Hematopoietic multipotent progenitor cell treated with erythropoietin and hydrocortisone succinate and interleukin-3 and kit ligand, for 8 days (in vitro differentiated cells): ENCODE measurements around the gene SDR9C7.
A peak's percentile ranks its signal among the peaks of the same experiment; 100 is the strongest.
"Not testable (repeated sequence)": the region's sequence is repeated elsewhere in the genome, so short reads cannot be mapped to it uniquely, and the experiment has no call there.

Source experiments
- DNase-seq: peaks from one replicate; pipeline ENCODE4 v3.0.0-alpha.2; 2015

Gene SDR9C7

DNA sequence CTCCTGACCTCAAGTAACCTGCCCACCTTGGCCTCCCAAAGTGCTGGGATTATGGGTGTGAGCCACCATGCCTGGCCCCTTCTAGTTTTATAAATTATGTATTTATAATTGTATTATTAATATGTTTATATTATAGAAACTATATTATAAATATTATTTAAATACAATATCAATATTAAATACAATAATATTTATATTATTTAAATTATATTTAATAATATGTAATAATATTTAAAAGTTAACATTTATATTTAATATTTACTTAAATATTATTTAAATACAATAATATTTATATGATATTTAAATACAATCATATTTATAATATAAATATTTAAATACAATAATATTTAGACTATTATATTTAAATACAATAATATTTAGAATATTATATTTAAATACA lies 20.0 kb downstream of the SDR9C7 start:
- no peak for DNase-seq

DNA sequence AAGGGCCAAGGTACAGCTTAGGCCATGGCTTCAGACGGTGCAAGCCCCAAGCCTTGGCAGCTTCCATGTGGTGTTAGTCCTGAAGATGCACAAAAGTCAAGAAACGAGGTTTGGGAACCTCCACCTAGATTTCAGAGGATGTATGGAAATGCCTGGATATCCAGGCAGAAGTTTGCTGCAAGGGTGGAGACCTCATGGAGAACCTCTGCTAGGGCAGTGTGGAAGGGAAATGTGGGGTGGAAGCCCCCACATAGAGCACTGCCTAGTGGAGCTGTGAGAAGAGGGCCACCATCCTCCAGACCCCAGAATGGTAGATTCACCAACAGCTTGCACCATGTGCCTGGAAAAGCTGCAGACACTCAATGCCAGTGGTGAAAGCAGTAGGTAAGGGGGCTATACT lies 24.8 kb downstream of the SDR9C7 start:
- not testable (repeated sequence) for DNase-seq

DNA sequence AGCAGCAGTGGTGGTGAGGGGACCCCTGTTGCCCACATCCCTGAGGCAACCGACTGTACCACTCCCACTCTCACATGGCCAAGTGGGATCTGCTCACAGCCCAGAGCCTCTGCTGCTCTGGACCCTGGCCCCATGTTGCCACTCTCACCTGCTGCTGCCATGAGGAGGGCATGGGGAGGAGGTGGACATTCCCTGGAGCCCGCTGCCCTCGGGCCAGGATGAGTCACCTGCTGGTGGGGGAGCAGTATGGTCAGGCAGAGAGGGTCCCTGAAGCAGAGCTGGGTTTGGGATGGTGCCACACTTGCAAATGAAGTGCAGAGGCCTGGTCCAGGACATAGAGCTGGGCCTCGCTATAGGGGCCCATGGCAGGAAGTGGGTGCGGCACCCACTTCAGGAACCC lies 26.1 kb downstream of the SDR9C7 start:
- no peak for DNase-seq

DNA sequence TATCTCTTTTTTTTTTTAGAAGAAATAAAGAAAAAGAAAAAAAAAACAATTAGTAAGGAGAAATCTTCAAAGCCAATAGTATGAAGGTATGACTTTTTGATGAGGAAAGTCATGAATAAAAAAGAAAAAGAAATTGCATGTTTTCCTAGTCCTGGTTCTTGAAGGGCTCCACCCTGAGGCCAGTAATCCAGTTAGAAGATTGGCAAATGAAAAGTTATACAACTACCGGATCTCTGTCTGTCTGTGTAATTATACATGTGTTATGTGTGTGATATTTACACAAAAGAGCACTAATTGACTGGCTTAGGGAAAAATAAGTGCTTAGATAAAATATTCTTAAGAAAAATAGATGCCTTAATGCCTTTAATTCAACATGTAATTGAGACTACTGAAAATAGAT lies 28.4 kb downstream of the SDR9C7 start:
- no peak for DNase-seq

DNA sequence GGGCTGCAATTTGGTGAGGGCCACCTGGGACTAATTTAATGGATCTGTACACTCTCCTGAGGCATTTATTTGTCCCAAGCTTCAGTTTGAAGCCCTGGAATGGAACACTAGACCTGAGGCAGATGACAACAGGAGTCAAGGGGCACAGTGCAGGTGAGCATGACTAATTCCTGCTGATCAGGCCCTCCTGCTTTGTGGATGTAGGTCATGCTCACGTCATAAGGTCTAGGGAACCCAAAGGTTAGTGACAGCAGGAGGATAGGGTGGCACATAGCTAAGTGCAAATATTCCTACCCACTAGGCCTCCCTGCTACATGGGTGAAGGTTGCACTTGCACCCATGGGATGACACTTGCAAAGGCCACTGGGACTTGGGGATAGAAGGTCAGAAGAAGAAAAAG lies 30.8 kb downstream of the SDR9C7 start:
- DNase-seq = no peak

DNA sequence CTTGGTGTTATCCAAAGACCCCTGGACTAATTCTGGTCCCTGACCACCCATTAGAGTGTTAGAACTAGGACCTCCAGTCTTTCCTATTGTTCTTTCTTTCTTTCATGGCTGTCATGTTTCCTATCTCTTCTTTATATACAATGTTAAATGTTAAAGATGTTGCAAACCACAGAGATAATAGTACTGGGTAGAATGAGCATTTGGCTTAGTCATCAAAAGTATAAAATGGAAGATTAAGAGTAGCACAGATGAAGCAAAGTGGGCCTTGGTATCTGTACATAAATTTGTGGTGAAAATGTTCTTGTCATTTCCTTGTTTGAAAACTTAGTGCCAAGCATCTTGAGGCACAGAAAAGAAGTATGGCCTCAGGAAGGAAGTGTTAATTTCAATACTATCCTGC lies 32.9 kb downstream of the SDR9C7 start:
- not testable (repeated sequence) for DNase-seq

DNA sequence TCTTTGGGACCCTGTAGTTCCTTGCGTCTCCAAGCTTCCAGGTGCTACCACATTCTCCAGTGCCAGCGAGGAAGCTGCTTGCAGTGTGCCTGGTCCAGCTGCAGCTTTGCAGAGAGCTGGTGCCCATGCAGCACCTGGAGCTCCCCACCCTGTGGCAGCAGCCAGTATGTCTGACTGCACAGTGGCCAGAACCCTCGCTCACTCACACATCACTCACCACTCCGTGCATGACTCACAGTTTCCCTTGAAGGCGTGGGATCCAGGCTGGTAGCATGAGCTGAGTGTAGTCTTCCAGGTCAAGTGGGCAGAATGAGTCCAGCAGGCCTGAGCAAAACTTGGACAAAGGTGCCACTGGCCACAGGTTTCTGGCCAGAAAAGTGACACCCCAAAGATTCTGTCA lies 33.6 kb downstream of the SDR9C7 start:
- DNase-seq = peak; percentile 51

DNA sequence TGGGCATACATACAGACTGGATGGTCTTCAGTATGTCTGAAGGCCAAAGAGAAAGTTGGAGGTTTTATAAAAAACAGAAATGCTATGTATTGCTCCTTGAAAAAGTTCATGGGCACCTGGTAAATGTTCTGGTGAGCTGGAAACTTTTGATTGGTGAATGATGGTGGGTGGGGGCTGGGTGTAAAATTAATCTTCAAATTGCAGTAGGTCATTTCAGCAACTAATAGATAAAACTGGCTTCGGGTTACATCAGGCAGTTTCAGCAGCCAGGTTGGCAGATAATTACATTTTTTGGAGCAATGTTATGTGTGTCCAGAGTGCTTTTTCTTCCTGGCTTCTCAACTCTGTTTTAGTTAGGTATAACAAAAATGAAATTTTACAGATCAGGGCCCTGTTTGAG lies 35.3 kb downstream of the SDR9C7 start:
- peak; percentile 85 for DNase-seq

DNA sequence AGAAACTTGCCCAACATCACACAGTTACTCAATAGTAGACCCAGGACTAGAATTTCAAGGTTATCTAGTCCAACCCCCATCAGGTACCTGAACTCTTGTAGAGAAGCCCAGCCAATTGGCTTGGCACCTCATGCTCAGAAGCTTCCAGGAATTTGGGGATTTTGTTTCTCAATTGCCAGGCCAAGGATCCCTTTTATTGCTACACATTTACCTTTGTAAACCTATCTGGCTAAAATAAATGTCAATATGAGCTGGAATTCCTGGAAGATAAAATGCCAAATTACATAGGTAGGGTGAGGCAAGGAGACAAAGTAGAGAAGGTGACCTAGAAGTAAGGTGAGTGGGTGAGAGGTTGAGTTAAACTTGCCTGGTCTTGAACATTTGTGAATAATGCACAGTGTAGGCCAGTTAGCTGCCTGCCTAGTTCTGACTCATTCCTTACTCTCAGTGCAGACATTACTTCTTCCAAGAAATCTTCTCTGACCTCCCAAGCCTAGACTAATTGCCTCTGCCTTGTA lies 36.3 kb downstream of the SDR9C7 start:
- DNase-seq = no peak

DNA sequence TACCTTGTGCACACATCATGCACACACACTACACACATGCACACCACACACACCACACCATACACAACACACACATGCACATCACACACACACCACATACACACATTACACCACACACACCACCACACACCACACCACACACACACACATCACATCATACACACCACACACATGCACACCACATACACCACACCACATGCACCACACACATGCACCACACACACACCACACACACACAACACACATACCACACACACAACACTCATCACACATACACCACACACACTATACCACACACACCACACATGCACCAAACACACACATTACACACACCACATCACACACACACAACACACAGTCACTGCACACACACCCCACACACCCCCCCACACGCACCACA lies 38.1 kb downstream of the SDR9C7 start:
- no peak for DNase-seq

DNA sequence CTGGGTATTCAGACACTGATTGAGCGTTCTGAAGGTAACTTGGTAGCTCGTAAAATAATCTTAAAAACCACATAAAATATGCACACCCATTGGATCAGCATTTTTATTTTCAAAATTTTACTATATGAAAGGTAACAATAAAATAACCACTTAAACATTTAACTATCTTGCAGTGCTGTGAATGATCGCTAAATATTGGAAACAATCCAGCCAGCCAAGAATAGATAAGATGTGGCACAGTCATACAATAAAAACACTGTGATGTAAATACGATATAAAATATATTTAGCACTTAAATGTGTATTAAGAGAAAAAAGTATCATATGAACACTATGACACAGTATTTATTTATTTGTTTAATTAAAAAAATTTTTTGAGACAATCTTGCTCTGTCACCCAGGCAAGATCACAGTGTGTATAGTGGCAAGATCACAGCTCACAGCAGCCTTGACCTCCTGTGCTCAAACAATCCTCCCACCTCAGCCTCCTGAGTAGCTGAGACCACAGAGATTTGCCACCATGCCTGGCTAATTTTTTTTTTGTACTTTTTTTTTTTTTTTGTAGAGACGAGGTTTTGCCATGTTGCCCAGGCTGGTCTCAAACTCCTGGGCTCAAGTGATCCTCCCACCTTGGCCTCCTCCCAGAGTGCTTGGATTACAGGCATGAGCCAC lies 39.4 kb downstream of the SDR9C7 start:
- peak; percentile 38 for DNase-seq

DNA sequence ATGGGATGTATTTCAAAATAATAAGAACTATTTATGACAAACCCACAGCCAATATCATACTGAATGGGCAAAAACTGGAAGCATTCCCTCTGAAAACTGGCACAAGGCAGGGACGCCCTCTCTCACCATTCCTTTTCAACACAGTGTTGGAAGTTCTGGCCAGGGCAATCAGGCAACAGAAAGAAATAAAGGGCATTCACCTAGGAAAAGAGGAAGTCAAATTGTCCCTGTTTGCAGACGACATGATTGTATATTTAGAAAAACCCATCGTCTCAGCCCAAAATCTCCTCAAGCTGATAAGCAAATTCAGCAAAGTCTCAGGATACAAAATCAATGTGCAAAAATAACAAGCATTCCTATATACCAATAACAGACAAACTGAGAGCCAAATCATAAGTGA lies 42.3 kb downstream of the SDR9C7 start:
- DNase-seq = not testable (repeated sequence)

DNA sequence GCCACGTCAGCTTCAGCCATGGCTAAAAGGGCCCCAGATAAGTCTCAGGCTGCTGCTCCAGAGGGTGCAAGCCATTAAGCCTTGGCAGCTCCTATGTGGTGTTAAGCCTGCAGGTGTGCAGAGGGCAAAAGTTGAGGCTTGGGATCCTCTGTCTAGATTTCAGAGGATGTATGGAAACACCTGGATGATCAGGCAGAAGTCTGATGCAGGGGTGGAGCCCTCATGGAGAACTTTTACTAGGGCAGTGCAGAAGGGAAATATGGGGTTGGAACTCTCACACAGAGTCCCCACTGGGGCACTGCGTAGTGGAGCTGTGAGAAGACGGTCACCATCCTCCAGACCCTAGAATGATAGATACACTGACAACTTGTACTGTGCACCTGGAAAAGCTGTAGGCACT lies 47.9 kb downstream of the SDR9C7 start:
- no peak for DNase-seq

DNA sequence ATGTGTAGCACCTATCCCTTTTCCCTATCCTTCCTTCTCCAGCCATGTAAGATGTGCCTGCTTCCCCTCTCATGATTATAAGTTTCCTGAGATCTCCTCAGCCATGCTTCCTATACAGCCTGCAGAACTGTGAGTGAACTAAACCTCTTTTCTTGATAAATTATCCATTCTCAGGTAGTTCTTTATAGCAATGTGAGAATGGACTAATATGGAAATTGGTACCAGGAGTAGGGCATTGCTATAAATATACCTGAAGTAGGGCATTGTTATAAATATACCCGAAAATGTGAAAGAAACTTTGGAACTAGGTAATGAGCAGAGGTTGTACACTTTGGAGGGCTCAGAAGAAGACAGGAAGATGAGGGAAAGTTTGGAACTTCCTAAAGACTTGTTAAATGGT lies 48.9 kb downstream of the SDR9C7 start:
- DNase-seq = no peak

DNA sequence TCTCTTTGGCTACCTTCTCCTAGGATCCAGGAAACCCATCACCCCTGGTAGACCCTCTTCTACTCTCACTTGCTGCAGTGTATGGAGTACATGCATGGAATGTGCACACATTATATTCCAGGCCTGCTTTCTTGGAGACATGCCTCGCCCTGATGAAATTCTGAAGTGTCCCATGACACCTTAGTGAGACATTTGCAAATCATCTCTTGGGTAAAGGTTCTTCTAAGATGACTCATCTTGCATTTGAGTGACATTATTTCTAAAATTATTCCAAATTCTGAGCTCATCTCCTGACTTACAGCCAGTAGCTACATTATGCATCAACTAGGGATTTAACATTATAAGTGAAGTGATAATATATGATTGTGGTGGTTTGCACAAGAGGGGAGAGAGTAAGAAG lies 49.8 kb downstream of the SDR9C7 start:
- DNase-seq = no peak

DNA sequence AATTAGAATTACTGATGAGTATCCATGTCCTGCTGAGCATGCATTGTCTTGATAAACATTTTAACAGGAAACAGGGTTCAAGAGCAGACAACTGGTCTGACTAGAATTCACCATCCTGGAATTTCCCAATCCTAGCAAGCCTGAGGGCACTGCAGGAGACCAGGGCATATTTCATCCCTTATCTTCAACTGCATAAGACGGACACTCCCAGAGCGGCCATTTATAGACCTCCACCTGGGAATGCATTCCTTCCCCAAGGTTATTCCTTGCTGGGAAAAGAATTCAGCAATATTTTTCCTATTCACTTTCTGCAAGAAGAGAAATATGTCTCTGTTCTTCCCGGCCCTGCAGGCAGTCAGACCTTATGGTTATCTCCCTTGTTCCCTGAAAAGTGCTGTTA lies 51.8 kb downstream of the SDR9C7 start:
- DNase-seq = not testable (repeated sequence)

DNA sequence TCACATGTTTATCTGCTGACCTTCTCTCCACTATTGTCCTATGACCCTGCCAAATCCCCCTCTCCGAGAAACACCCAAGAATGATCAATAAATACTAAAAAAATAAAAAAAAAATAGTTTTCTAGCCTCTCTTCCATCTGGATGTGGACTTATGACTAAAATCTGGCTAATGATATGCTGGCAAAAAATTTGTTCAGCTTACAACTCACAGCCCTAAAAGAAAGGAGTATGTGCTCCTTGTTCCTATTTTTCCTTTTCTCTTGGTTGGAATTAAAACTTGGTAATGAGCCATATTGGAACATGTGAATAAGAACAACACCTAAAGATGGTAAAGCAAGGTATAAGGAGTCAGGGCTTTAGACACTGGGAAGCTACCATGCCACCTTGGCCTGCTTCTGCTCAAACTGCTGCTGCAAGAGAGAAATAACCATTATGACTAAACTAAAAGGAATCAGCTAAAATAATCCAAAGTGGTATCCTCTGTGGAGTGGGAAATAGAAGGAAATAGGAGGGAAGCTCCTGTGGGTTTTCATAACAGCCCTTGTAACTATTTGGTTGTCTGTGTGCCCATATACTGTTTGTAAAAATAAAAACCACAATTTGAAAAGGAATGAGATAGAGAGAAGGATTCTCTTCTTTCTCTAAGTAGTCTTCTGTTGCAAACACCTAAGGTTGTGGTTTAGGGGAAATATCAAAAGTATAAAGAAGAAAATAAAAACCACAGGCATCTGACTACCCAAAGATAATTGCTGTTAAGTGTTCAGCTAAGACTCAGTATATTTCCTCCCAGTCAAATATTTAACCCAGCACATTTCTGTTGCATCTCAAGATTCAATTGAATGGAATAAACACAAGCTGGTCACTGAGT lies 53.8 kb downstream of the SDR9C7 start:
- DNase-seq = peak; percentile 79

DNA sequence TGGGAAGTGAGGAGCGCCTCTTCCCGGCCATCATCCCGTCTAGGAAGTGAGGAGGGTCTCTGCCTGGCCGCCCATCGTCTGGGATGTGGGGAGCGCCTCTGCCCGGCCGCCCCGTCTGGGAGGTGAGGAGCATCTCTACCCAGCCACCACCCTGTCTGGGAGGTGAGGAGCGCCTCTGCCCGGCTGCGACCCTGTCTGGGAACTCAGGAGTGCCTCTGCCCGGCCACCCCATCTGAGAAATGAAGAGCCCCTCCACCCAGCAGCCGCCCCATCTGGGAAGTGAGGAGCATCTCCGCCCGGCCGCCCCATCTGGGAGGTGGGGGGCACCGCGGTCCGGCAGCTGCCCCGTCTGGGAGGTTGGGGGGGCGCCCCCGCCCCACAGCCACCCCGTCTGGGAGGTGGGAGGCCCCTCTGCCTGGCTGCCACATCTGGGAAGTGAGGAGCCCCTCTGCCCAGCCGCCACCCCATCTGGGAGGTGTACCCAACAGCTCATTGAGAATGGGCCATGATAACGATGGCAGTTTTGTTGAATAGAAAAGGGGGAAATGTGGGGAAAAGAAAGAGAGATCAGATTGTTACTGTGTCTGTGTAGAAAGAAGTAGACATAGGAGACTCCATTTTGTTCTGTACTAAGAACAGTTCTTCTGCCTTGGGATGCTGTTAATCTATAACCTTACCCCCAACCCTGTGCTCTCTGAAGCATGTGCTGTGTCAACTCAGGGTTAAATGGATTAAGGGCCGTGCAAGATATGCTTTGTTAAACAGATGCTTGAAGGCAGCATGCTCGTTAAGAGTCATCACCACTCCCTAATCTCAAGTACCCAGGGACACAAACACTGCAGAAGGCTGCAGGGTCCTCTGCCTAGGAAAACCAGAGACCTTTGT lies 54.7 kb downstream of the SDR9C7 start:
- peak; percentile 67 for DNase-seq

DNA sequence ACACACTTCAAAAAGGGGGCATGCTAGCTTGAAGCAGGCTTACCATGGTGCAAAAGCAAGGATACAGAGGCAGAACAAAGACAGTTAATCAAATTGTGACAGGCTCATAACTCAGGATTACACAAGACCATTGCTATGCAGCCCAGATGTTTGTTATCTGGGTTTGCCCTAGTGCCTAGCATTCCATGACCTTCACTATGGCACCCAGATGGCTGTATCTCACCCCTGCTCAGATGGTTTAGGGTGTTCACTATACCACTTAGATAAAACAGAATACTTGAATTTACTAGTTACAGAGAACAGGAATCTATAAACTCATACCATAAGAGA lies 56.2 kb downstream of the SDR9C7 start:
- DNase-seq = peak; percentile 97

DNA sequence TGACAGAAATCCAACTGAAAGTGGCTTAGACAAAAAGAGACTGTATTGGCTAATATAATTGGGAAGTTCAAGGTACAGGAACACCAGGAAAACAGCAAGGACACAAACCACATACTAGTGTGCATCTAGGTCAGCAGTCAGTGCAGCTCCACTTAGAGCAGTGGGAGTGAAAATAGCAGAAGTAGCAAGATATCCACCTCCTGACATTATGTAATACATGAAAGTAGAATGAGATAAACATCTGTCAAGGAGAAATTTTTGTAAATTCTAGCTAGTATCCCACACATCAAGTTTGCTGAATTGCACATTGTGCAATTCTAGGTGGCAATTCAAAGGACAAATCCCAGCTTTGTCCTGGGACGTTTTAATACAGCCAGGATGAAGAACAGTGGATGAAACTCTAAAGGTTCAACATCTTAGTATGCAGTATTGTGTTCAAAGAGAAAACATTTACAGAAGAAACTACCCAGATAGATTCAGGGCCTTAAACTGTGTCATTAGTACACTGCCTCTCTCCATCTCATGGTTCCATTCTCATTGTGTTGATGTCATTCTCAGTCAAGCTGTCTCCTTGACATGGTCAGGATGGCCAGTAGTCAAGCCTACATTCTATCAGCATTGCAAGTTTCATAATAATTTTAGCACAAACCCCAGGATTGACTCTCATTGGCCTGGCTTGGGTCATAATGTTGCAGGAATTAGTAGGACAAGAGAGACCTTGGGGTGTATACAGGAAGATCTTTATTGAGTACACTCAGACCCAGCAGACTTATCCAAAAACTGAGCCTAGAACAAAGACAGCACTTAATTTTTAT lies 56.8 kb downstream of the SDR9C7 start:
- DNase-seq = peak; percentile 50

DNA sequence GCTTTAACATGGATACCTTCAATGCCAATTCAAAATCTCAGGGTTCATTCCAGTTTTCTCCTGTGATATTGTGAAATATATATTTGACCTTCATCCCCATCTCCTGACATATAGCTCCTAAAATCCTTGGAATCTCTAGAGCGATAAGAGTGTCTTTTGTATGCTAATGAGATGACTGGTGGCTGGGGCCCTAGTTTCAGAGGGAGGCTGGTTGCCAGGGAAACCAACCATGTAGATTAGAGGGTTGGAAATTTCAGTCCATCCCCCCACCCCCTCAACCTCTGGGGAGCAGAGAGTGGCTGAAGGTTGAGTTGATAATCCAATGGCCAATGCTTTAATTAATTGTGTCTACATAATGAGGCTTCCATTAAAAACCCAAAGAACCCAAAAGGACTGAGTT lies 59.4 kb downstream of the SDR9C7 start:
- no peak for DNase-seq

DNA sequence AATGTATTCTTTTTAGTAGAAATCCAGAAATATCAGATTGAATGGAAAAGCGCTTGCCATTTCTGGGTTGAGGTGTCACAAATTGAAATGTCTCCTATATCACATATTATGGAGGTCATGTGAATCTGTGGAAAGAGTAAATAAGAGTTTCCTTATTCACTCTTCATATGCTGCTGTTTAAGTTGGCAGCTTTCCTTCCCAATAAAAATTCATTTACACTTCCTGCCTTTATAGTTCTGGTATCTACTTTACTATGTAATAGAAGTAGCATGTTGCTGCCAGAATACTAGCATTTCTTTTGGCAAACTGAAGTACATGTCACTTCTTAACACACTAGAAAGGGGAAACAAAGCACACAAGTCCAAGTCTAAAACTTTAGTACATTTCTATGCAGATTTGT lies 60.8 kb downstream of the SDR9C7 start:
- no peak for DNase-seq
